HFFc6 (cell line): ENCODE results near the gene AZU1. TPM values are rescaled to one million over a fixed set of nuclear protein-coding genes. Genes with fewer than 3 reads are reported as not detected.
"Not testable (repeated sequence)": the region's sequence is repeated elsewhere in the genome, so short reads cannot be mapped to it uniquely, and the experiment has no call there.

Experiments
- DNase-seq: peaks from one replicate; pipeline ENCODE4 v3.0.0-alpha.2; 2018
- H3K27ac Mint-ChIP-seq: 2 replicates; pipeline ENCODE4 v1.8.0; 2020; ENCODE audit warnings: mild to moderate bottlenecking, mixed read lengths
- H3K27me3 Mint-ChIP-seq: 2 replicates; pipeline ENCODE4 v1.8.0; 2021; ENCODE audit warnings: mild to moderate bottlenecking, moderate library complexity, mixed read lengths; ENCODE audit not compliant: insufficient read depth
- H3K36me3 Mint-ChIP-seq: 2 replicates; pipeline ENCODE4 v1.8.0; 2021; ENCODE audit warnings: low read depth, mixed read lengths
- H3K4me1 Mint-ChIP-seq: 2 replicates; pipeline ENCODE4 v1.8.0; 2020; ENCODE audit warnings: low read depth, mixed read lengths
- H3K4me3 Mint-ChIP-seq: 2 replicates; pipeline ENCODE4 v1.8.0; 2020; ENCODE audit warnings: mild to moderate bottlenecking, moderate library complexity, mixed read lengths
- H3K9me3 Mint-ChIP-seq: 2 replicates; pipeline ENCODE4 v1.8.0; 2020; ENCODE audit warnings: mild to moderate bottlenecking, mixed read lengths
- CTCF ChIP-seq: fragments of 200-600 bp; sonication (generic); IDR thresholded peaks from 2 replicates; pipeline ENCODE4 v1.5.0; 2021; ENCODE audit warnings: antibody characterized with exemption, mild to moderate bottlenecking
- total RNA-seq, 6 experiments: library from RNA; stranded (reverse); fragmentation: NEBNext Ultra II Directional; extraction: Animal tissue kit (Norgen Biotek cat#: 25700); gene quantifications; 2 replicates in 1 of 6; 3 replicates in 5 of 6; pipeline ENCODE4 v1.2.3, GENCODE V29; 2021

Gene AZU1
- total RNA-seq, 6 experiments from 2014 or later = not detected

DNA sequence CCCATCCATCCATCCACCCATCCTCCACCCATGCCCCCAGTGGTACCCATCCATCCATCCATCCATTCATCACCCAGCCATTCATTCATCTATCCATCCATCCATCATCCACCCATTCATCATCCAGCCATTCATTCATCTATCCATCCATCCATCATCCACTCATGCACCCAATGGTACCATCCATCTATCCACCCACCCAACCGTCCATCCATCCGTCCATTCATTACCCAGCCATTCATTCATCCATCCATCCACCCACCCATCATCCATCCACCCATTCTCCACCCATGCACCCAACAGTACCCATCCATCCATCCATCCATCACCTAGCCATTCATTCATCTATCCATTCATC, 11.2 kb upstream of the AZU1 start:
- no peak for TF ChIP-seq CTCF
- H3K27me3 Mint-ChIP-seq = peaks cover 21% of the 10 kb centered on the region

GRCh38 chr19:820212-820611, 7.4 kb upstream of the AZU1 start:
- H3K9me3 Mint-ChIP-seq, H3K27ac Mint-ChIP-seq, H3K27me3 Mint-ChIP-seq, H3K4me1 Mint-ChIP-seq, H3K4me3 Mint-ChIP-seq, DNase-seq: not testable (repeated sequence)
- H3K36me3 Mint-ChIP-seq = peaks cover 13% of the 10 kb centered on the region

More for the DNA sequence above, 11.2 kb upstream of the AZU1 start:
- Mint-ChIP-seq H3K4me1 (no peaks in the 10 kb centered on the region), H3K27ac (no peak overlapping the region; the same call in 1 of the 2 replicates), H3K4me3 (peak overlapping the region; percentile 7; the same call in 1 of the 2 replicates), H3K9me3 (peaks cover 13% of the 10 kb centered on the region), H3K36me3 (peaks cover 28% of the 10 kb centered on the region)
- no peak for DNase-seq

GRCh38 chr19:821231-821824, 6.3 kb upstream of the AZU1 start:
- H3K4me3 Mint-ChIP-seq = no peak overlapping the region
- no peak for TF ChIP-seq CTCF
- no peak overlapping the region for H3K27ac Mint-ChIP-seq
- DNase-seq = no peak
- H3K27me3 Mint-ChIP-seq = peaks cover 6% of the 10 kb centered on the region
- peaks cover 6% of the 10 kb centered on the region for H3K4me1 Mint-ChIP-seq
- peaks cover 6% of the 10 kb centered on the region for H3K36me3 Mint-ChIP-seq
- H3K9me3 Mint-ChIP-seq = no peaks in the 10 kb centered on the region

DNA sequence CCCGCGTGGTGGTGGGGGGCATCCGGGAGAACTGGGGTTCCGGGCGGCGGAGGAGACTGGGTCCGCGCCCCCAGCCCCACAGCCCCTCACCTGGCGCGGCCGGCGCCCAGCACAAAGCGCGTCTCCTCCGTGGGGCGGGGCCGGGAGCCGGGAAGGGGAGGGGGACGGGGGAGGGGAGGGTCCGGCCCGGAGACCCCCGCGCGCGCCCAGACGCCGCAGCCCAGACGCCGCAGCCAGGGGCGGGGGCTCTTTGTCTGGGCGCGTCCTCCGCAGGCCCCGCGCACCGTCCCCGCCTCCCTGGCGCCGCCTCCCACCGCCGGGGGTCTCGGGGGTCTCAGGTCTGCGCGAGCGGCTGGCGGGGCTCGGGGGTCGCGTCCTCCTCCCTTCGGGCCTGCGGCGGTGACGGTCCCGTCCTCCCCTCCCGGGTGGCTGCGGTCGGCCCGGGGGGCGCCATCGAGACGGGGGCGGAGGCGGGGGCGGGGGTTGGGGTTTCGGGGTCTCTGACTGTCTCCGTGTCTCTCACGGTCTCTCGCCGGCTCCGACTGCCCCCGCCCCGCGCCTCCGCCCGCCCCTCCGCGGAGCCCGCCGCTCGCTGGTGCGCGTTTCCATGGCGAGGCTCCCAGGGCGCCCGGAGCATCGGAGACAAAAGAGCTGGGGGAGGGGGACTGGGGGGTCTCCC, 5.7 kb upstream of the AZU1 start, which contains the start of gene PLPPR3:
TSS of gene PLPPR3 (minus strand) at position 131 of the 679 bp plus-strand sequence. CDS start 396 bp downstream, outside the sequence.
- no peak for DNase-seq
- no peak for TF ChIP-seq CTCF
- Mint-ChIP-seq H3K4me1 (peaks cover 6% of the 10 kb centered on the region), H3K27ac (no peak within 1 kb of the TSS), H3K4me3 (no peak within 1 kb of the TSS), H3K36me3 (no peaks in the 10 kb centered on the region), H3K9me3 (no peaks in the 10 kb centered on the region), H3K27me3 (peaks cover 3% of the 10 kb centered on the region)

- Mint-ChIP-seq H3K4me1 (peaks cover 6% of the 10 kb centered on the region), H3K4me3 (no peak overlapping the region), H3K27me3 (no peaks in the 10 kb centered on the region; the same call in 1 of the 2 replicates), H3K36me3 (no peaks in the 10 kb centered on the region), H3K27ac (no peak overlapping the region; the same call in 1 of the 2 replicates), H3K9me3 (no peaks in the 10 kb centered on the region)
- DNase-seq = no peak
- TF ChIP-seq CTCF = no peak
Measured at GRCh38 chr19:823565-824121, 4.0 kb upstream of the AZU1 start.

DNA sequence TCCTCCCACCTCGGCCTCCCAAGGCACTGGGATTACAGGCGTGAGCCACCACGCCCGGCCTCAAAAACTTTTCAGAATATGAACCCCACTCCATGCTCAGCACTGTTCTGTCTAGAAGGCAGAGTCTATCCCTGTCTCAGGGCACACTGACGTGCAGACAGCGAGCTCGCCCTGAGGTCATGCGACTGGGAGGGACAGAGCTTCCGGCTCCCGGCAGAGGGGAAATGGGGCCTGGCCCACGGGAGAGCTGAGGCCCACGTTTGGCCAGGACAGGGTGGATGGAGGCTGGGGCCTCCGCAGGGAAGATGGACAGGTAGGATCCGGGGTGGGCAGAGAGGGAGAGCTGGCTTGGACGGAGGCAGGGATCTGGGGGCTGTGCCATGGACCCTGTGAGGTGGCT, 2.8 kb upstream of the AZU1 start:
- TF ChIP-seq CTCF = no peak
- Mint-ChIP-seq H3K27me3 (peaks cover 2% of the 10 kb centered on the region), H3K36me3 (no peaks in the 10 kb centered on the region), H3K4me3 (no peak overlapping the region), H3K9me3 (no peaks in the 10 kb centered on the region), H3K27ac (no peak overlapping the region), H3K4me1 (peaks cover 6% of the 10 kb centered on the region)
- DNase-seq = no peak
